RWPE2 (cell line): ENCODE data around the gene TMEM95.

ENCODE experiments used
- ATAC-seq: fragments of 200-7000 bp; cut with Tn5 transposase; 3 replicates; pipeline ENCODE4 v1.9.1; 2021; ENCODE audit warnings: low read depth
- DNase-seq: peaks from one replicate; pipeline ENCODE4 v3.0.0-alpha.2; 2020; ENCODE audit warnings: low spot score
- H3K27ac ChIP-seq: fragments of 450-650 bp; 2 replicates; pipeline ENCODE4 v1.5.1; 2017; ENCODE audit warnings: mild to moderate bottlenecking; ENCODE audit not compliant: poor library complexity, severe bottlenecking
- H3K27me3 ChIP-seq: fragments of 250-450 bp; sonication (Bioruptor Pico); 2 replicates; pipeline ENCODE4 v1.5.1; 2021; ENCODE audit warnings: mild to moderate bottlenecking, moderate library complexity; ENCODE audit not compliant: insufficient read depth, poor library complexity, severe bottlenecking
- H3K36me3 ChIP-seq: fragments of 250-450 bp; sonication (Bioruptor Pico); 2 replicates; pipeline ENCODE4 v1.5.1; 2020; ENCODE audit warnings: low read depth, mild to moderate bottlenecking, moderate library complexity
- H3K4me1 ChIP-seq: fragments of 250-450 bp; sonication (Bioruptor Pico); 2 replicates; pipeline ENCODE4 v1.5.1; 2021; ENCODE audit warnings: mild to moderate bottlenecking, moderate library complexity; ENCODE audit not compliant: insufficient read depth, poor library complexity, severe bottlenecking
- H3K4me3 ChIP-seq: fragments of 250-450 bp; sonication (Bioruptor Pico); 2 replicates; pipeline ENCODE4 v1.5.1; 2021; ENCODE audit warnings: mild to moderate bottlenecking, moderate library complexity; ENCODE audit not compliant: severe bottlenecking
- H3K9me3 ChIP-seq: fragments of 250-450 bp; sonication (Bioruptor Pico); 2 replicates; pipeline ENCODE4 v1.5.1; 2021; ENCODE audit warnings: mild to moderate bottlenecking, moderate library complexity; ENCODE audit not compliant: severe bottlenecking
- CTCF ChIP-seq: fragments of 450-650 bp; IDR thresholded peaks from one replicate; pipeline ENCODE4 v1.5.1; 2017; ENCODE audit warnings: mild to moderate bottlenecking, moderate library complexity; ENCODE audit not compliant: poor library complexity, severe bottlenecking

The TMEM95 gene

GRCh38 chr17:7346761-7347614, 8.0 kb upstream of the TMEM95 start:
- Histone ChIP-seq H3K27ac (no peak overlapping the region), H3K4me3 (no peak overlapping the region), H3K4me1 (peaks cover 3% of the 10 kb centered on the region), H3K9me3 (no peaks in the 10 kb centered on the region), H3K27me3 (peaks cover 8% of the 10 kb centered on the region), H3K36me3 (no peaks in the 10 kb centered on the region)
- no peak for TF ChIP-seq CTCF
- ATAC-seq (no peak), DNase-seq (no peak)

GRCh38 chr17:7347630-7348477, 7.1 kb upstream of the TMEM95 start:
- TF ChIP-seq CTCF = no peak
- H3K9me3 ChIP-seq = no peaks in the 10 kb centered on the region
- peaks cover 3% of the 10 kb centered on the region for H3K4me1 ChIP-seq
- no peaks in the 10 kb centered on the region for H3K36me3 ChIP-seq
- no peak overlapping the region for H3K4me3 ChIP-seq
- peaks cover 7% of the 10 kb centered on the region for H3K27me3 ChIP-seq
- no peak overlapping the region for H3K27ac ChIP-seq
- ATAC-seq (no peak), DNase-seq (no peak)

- no peak for TF ChIP-seq CTCF
- H3K4me3 ChIP-seq = no peak overlapping the region
- H3K27ac ChIP-seq = no peak overlapping the region
- H3K4me1 ChIP-seq = peaks cover 4% of the 10 kb centered on the region
- DNase-seq (no peak), ATAC-seq (no peak)
- H3K27me3 ChIP-seq = no peaks in the 10 kb centered on the region
- H3K9me3 ChIP-seq = no peaks in the 10 kb centered on the region
- H3K36me3 ChIP-seq = no peaks in the 10 kb centered on the region
Observed at GRCh38 chr17:7348478-7349242, 6.3 kb upstream of the TMEM95 start.

- Histone ChIP-seq H3K4me1 (peaks cover 19% of the 10 kb centered on the region), H3K4me3 (peak within 1 kb of the TSS; percentile 81), H3K9me3 (no peaks in the 10 kb centered on the region), H3K27ac (peak within 1 kb of the TSS; percentile 99), H3K27me3 (no peaks in the 10 kb centered on the region), H3K36me3 (no peaks in the 10 kb centered on the region)
- peak; percentile 99 for DNase-seq
- ATAC-seq = peak; percentile 54
- TF ChIP-seq CTCF = peak; percentile 58
Observed at GRCh38 chr17:7351665-7352502, 3.1 kb upstream of the TMEM95 start, which contains the start of gene KCTD11. KCTD11 (plus strand) TSS chr17:7352162.
